B cell (primary cell): ENCODE data around the gene C7orf25. TPM values are rescaled to one million over a fixed set of nuclear protein-coding genes. Genes with fewer than 3 reads are reported as not detected.

Experiments
- ATAC-seq: fragments of 200-7000 bp; cut with Tn5 transposase; one replicate; pipeline ENCODE4 v1.10.0; 2021; ENCODE audit warnings: low read depth, mild to moderate bottlenecking, moderate number of reproducible peaks, moderate library complexity
- CTCF ChIA-PET: fragments of 350-600 bp; sonication (Branson Sonifier 250); formaldehyde crosslinking; loops from one replicate; lab custom pipeline; 2021; ENCODE audit warnings: antibody characterized with exemption, inconsistent platforms; lab: Charles Lee
- POLR2A ChIA-PET: fragments of 350-600 bp; sonication (Branson Sonifier 250); formaldehyde crosslinking; loops from one replicate; lab custom pipeline; 2021; ENCODE audit warnings: antibody characterized with exemption; lab: Charles Lee
- DNase-seq: peaks from one replicate; pipeline ENCODE4 v3.0.0; 2013
- H2AFZ ChIP-seq: 2 replicates; pipeline ENCODE4 v1.6.1; 2012; ENCODE audit warnings: mild to moderate bottlenecking, low read depth, low read length; ENCODE audit not compliant: insufficient read depth, poor library complexity, severe bottlenecking
- H3K27ac ChIP-seq, 2 donors: 1 replicate in 1 of 2; 2 replicates in 1 of 2; pipeline ENCODE4 v1.5.1; 2012 to 2013; ENCODE audit warnings: low read length in 2 of 2, mild to moderate bottlenecking in 2 of 2, moderate library complexity in 1 of 2
- H3K27me3 ChIP-seq, 4 experiments: fragments of 200-600 bp in 1 of 4; sonication (generic) in 1 of 4; replicated peaks in 1 of 4; 1 replicate in 2 of 4; 2 replicates in 2 of 4; pipeline versions ENCODE4 v1.6.1 to v1.7.0; 2013 to 2016; ENCODE audit warnings: low read length in 3 of 4, mild to moderate bottlenecking in 2 of 4, mixed read lengths in 1 of 4, moderate library complexity in 1 of 4; ENCODE audit not compliant: insufficient read depth in 4 of 4, control insufficient read depth in 3 of 4; ENCODE audit errors: control extremely low read depth in 1 of 4
- H3K36me3 ChIP-seq, 2 experiments: replicated peaks in 1 of 2; 1 replicate in 1 of 2; 2 replicates in 1 of 2; pipeline versions ENCODE4 v1.6.1 to v1.7.1; 2013; ENCODE audit warnings: low read length in 1 of 2; ENCODE audit not compliant: insufficient read depth in 2 of 2, control insufficient read depth in 1 of 2; ENCODE audit errors: control extremely low read depth in 1 of 2, extremely low read depth in 1 of 2
- H3K4me1 ChIP-seq, 2 donors: fragments of 200-600 bp in 1 of 2; sonication (generic) in 1 of 2; 1 replicate in 1 of 2; 2 replicates in 1 of 2; pipeline versions ENCODE4 v1.5.1 to v1.6.1; 2013 to 2017; ENCODE audit warnings: low read length in 2 of 2; ENCODE audit not compliant: control insufficient read depth in 2 of 2, insufficient read depth in 2 of 2
- H3K4me2 ChIP-seq: replicated peaks from 2 replicates; pipeline ENCODE3; 2012; ENCODE audit warnings: mild to moderate bottlenecking, low read depth, low read length; ENCODE audit not compliant: poor library complexity, severe bottlenecking
- H3K4me3 ChIP-seq, 5 experiments: fragments of 200-600 bp in 1 of 5; sonication (generic) in 1 of 5; 1 replicate in 3 of 5; 2 replicates in 2 of 5; pipeline versions ENCODE4 v1.5.1 to v1.7.0; 2011 to 2016; ENCODE audit warnings: low read length in 4 of 5, mild to moderate bottlenecking in 4 of 5, low read depth in 2 of 5, control low read depth in 1 of 5, moderate library complexity in 1 of 5; ENCODE audit not compliant: insufficient read depth in 1 of 5; ENCODE audit errors: control extremely low read depth in 1 of 5, extremely low read depth in 1 of 5
- H3K79me2 ChIP-seq: fragments of 200-600 bp; sonication (generic); one replicate; pipeline ENCODE4 v1.6.0; 2016; ENCODE audit warnings: low read length; ENCODE audit not compliant: control insufficient read depth, insufficient read depth
- H3K9ac ChIP-seq: fragments of 200-600 bp; sonication (generic); 2 replicates; pipeline ENCODE4 v1.6.1; 2017; ENCODE audit warnings: mild to moderate bottlenecking, low read length, moderate library complexity
- H3K9me3 ChIP-seq, 3 donors: one replicate each; pipeline versions ENCODE4 v1.6.1 to v1.7.1; 2013; ENCODE audit warnings: low read length in 2 of 3; ENCODE audit not compliant: control insufficient read depth in 2 of 3, insufficient read depth in 1 of 3; ENCODE audit errors: control extremely low read depth in 1 of 3
- H4K20me1 ChIP-seq: 2 replicates; pipeline ENCODE4 v1.6.0; 2012; ENCODE audit warnings: mild to moderate bottlenecking, low read length; ENCODE audit not compliant: insufficient read depth, control insufficient read depth, poor library complexity, severe bottlenecking
- H3K27ac Mint-ChIP-seq: one replicate; pipeline ENCODE4 v1.8.0; 2021; ENCODE audit warnings: mixed read lengths
- H3K27me3 Mint-ChIP-seq: one replicate; pipeline ENCODE4 v1.8.0; 2021; ENCODE audit warnings: mixed read lengths
- H3K4me1 Mint-ChIP-seq: one replicate; pipeline ENCODE4 v1.8.0; 2021; ENCODE audit warnings: mixed read lengths
- H3K4me3 Mint-ChIP-seq: one replicate; pipeline ENCODE4 v1.8.0; 2021; ENCODE audit warnings: mixed read lengths
- H3K9me3 Mint-ChIP-seq: one replicate; pipeline ENCODE4 v1.8.0; 2022; ENCODE audit warnings: mixed read lengths; ENCODE audit not compliant: insufficient read depth
- EZH2 ChIP-seq: IDR thresholded peaks from 2 replicates; pipeline ENCODE4 v1.6.1; 2012; ENCODE audit warnings: borderline replicate concordance, low read depth, mild to moderate bottlenecking, moderate library complexity, low read length; ENCODE audit not compliant: insufficient read depth, poor library complexity, severe bottlenecking
- WGBS: methylation state at CpG from one replicate; pipeline ENCODE4 v1.1.5; 2013; ENCODE audit warnings: missing lambda C conversion rate; ENCODE audit not compliant: insufficient coverage; 5-methylcytosine and 5-hydroxymethylcytosine counted together
- intact Hi-C: fragments of 100-400 bp; cut with micrococcal nuclease; formaldehyde crosslinking; loops from one replicate; pipeline ENCODE4 v1.10.0; 2022
- polyA plus RNA-seq: library from polyadenylated mRNA; depleted of rRNA; stranded (reverse); fragments of >200 nt; gene quantifications from 2 replicates; pipeline ENCODE4 v1.2.3, GENCODE V29; 2012
- total RNA-seq, 2 donors: library from RNA; stranded (reverse); fragments of 120-200 nt in 1 of 2; gene quantifications; 1 replicate in 1 of 2; 2 replicates in 1 of 2; pipeline versions ENCODE4 v1.2.3 to v1.2.4, GENCODE V29; 2013 to 2022
- TF ChIP-seq, protein P1 (sequence below): fragments of 200-600 bp; IDR thresholded peaks from one replicate; pipeline ENCODE4 v1.8.0; 2022; ENCODE audit warnings: antibody characterized with exemption, mild to moderate bottlenecking

The C7orf25 gene
- total and polyA plus RNA-seq, 2 donors (not counting 1 experiment from before 2014, with no cell fraction given): 2.1 to 11.8 TPM

DNA sequence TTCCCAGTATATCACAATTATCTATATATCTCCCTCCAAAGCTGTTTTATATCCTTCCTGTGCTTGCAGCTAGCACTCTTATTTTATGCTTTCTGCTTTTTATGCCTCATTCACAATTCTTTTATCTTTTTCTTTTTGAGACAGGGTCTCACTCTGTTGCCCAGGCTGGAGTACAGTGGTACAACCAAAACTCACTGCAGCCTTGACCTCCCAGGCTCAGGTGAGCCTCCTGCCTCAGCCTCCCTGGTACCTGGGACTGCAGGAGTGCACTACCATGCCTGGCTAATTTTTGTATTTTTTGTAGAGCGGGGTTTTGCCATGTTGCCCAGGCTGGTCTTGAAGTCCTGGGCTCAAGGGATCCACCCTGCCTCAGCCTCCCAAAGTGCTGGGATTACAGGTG lies 5.7 kb downstream of the C7orf25 start:
- DNase-seq (no peak), ATAC-seq (no peak)
- no peak overlapping the region for H2AFZ ChIP-seq
- Mint-ChIP-seq H3K4me3 (no peak overlapping the region), H3K27me3 (no peaks in the 10 kb centered on the region), H3K4me1 (peaks cover 25% of the 10 kb centered on the region), H3K9me3 (no peaks in the 10 kb centered on the region), H3K27ac (no peak overlapping the region)
- H3K79me2 ChIP-seq: peaks cover 6% of the 10 kb centered on the region
- no peak overlapping the region for H3K9ac ChIP-seq
- H3K4me2 ChIP-seq: no peak overlapping the region
- peaks cover 6 to 10% of the 10 kb centered on the region in 2 donors for H3K4me1 ChIP-seq
- H3K9me3 ChIP-seq: no peaks in the 10 kb centered on the region
- POLR2A ChIA-PET: no interaction called here
- H4K20me1 ChIP-seq: no peaks in the 10 kb centered on the region
- H3K27me3 ChIP-seq: no peaks in the 10 kb centered on the region
- no peaks in the 10 kb centered on the region for H3K36me3 ChIP-seq
- CTCF ChIA-PET: no interaction called here
- H3K27ac ChIP-seq: no peak overlapping the region
- WGBS: 100% methylated on average over 1 of the region's 1 CpG
- no peak overlapping the region for H3K4me3 ChIP-seq
- intact Hi-C loops: no loop called here
- TF ChIP-seq, protein P1, sequence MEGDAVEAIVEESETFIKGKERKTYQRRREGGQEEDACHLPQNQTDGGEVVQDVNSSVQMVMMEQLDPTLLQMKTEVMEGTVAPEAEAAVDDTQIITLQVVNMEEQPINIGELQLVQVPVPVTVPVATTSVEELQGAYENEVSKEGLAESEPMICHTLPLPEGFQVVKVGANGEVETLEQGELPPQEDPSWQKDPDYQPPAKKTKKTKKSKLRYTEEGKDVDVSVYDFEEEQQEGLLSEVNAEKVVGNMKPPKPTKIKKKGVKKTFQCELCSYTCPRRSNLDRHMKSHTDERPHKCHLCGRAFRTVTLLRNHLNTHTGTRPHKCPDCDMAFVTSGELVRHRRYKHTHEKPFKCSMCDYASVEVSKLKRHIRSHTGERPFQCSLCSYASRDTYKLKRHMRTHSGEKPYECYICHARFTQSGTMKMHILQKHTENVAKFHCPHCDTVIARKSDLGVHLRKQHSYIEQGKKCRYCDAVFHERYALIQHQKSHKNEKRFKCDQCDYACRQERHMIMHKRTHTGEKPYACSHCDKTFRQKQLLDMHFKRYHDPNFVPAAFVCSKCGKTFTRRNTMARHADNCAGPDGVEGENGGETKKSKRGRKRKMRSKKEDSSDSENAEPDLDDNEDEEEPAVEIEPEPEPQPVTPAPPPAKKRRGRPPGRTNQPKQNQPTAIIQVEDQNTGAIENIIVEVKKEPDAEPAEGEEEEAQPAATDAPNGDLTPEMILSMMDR: no peak
- no peak for TF ChIP-seq EZH2

DNA sequence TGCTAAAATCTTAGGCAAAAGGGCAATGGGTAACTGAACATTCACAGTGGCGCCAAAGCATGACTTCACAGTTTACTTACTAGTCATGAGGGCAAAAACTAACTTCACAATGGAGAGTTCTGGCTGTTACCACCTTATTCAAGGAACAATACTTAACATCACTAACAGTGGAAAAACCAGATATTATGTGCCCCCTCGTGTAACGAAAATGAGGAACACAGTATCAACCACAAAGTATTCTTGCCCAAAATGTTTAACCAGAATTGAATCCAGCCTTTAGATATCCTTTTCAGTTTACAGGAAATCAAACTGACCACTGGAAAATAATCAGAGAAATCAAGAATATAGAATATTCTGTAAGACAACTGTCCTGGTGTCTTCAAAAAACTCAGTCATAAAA lies 9.5 kb downstream of the C7orf25 start:
- Histone ChIP-seq H3K27me3 (no peaks in the 10 kb centered on the region), H3K4me3 (no peak overlapping the region), H3K36me3 (no peaks in the 10 kb centered on the region), H3K4me1 (no peaks in the 10 kb centered on the region), H4K20me1 (no peaks in the 10 kb centered on the region), H3K9me3 (no peaks in the 10 kb centered on the region), H3K9ac (no peak overlapping the region), H3K79me2 (no peaks in the 10 kb centered on the region), H3K27ac (no peak overlapping the region), H2AFZ (no peak overlapping the region), H3K4me2 (no peak overlapping the region)
- no peaks in the 10 kb centered on the region for H3K4me1 Mint-ChIP-seq
- 0% methylated on average over 2 of the region's 3 CpGs for WGBS
- no peaks in the 10 kb centered on the region for H3K27me3 Mint-ChIP-seq
- no peak overlapping the region for H3K4me3 Mint-ChIP-seq
- ChIA-PET CTCF (no interaction called here), POLR2A (no interaction called here)
- DNase-seq: no peak
- H3K27ac Mint-ChIP-seq: no peak overlapping the region
- H3K9me3 Mint-ChIP-seq: no peaks in the 10 kb centered on the region
- TF ChIP-seq EZH2: no peak
- TF ChIP-seq, protein P1: no peak
- intact Hi-C loops: no loop called here
- no peak for ATAC-seq
